Memory B cell (primary cell): Measurements from ENCODE around the gene ARL13B.
"Not testable (repeated sequence)": the region's sequence is repeated elsewhere in the genome, so short reads cannot be mapped to it uniquely, and the experiment has no call there.

ENCODE experiments used
- ATAC-seq: fragments of 150-1000 bp; cut with Tn5 transposase; 2 replicates; pipeline ENCODE4 v1.10.0; 2021; ENCODE audit warnings: low read depth, mild to moderate bottlenecking, moderate library complexity
- DNase-seq, 2 donors: peaks; one replicate each; pipeline ENCODE4 v3.0.0; 2022; ENCODE audit warnings: low spot score in 2 of 2
- H3K27ac Mint-ChIP-seq: one replicate; pipeline ENCODE4 v1.8.0; 2022; ENCODE audit warnings: mild to moderate bottlenecking, moderate library complexity, mixed read lengths
- H3K27me3 Mint-ChIP-seq: one replicate; pipeline ENCODE4 v1.8.0; 2022; ENCODE audit warnings: mixed read lengths
- H3K36me3 Mint-ChIP-seq: one replicate; pipeline ENCODE4 v1.8.0; 2022; ENCODE audit warnings: mild to moderate bottlenecking, mixed read lengths
- H3K4me1 Mint-ChIP-seq: one replicate; pipeline ENCODE4 v1.8.0; 2022; ENCODE audit warnings: mixed read lengths
- H3K4me3 Mint-ChIP-seq: one replicate; pipeline ENCODE4 v1.8.0; 2022; ENCODE audit warnings: mild to moderate bottlenecking, moderate library complexity, mixed read lengths
- H3K9me3 Mint-ChIP-seq: one replicate; pipeline ENCODE4 v1.8.0; 2022; ENCODE audit warnings: mixed read lengths

Gene ARL13B

DNA sequence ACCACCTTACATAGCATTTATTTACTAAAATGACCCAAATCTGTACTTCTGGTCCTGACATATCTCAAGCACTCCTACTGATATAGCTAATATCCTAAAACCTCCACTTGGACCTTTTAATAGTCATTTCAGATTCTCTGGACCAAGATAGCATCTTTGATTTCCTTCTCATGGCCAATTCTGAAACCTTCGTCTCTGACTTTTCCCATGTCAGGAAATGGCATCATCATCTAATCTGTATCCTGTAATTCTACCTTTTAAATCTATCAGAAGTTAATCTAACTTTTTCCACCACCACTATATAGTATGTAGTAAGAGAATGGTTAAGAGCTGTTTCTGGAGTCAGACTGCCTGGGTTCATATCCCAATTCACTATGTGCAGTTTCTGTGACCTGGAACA lies 32.2 kb downstream of the ARL13B start:
- peaks cover 10% of the 10 kb centered on the region for H3K4me1 Mint-ChIP-seq
- H3K36me3 Mint-ChIP-seq: peaks cover 7% of the 10 kb centered on the region
- H3K4me3 Mint-ChIP-seq: no peak overlapping the region
- ATAC-seq (no peak), DNase-seq (no peak)
- H3K9me3 Mint-ChIP-seq: no peaks in the 10 kb centered on the region
- no peaks in the 10 kb centered on the region for H3K27me3 Mint-ChIP-seq
- H3K27ac Mint-ChIP-seq: no peak overlapping the region

DNA sequence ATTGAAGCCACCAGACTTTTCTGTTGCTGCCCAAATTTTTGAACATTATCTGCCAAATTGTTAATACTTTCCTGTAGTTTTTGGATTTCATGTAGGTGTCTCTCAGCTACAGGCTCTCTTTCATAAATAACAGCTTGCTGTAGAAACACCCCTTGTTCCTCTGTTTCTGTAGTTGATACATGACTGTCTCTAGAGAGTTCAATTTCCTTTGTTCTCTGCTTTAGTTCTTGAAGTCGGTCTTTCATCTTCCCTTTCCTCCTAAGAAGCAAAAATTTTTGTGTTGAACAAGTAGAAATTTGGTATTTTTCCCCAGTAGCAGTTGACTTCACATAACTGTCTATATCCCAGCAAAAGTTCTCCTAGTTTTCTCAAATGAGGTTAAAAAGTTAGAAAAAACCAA lies 35.1 kb downstream of the ARL13B start:
- DNase-seq (no peak), ATAC-seq (no peak)
- Mint-ChIP-seq H3K4me1 (peaks cover 10% of the 10 kb centered on the region), H3K27me3 (no peaks in the 10 kb centered on the region), H3K36me3 (peaks cover 7% of the 10 kb centered on the region), H3K9me3 (no peaks in the 10 kb centered on the region), H3K4me3 (no peak overlapping the region), H3K27ac (peak overlapping the region; percentile 20)

GRCh38 chr3:94019659-94020058 lies 39.7 kb downstream of the ARL13B start:
- Mint-ChIP-seq H3K27me3 (no peaks in the 10 kb centered on the region), H3K9me3 (no peaks in the 10 kb centered on the region), H3K4me1 (peaks cover 5% of the 10 kb centered on the region), H3K36me3 (peaks cover 2% of the 10 kb centered on the region), H3K4me3 (no peak overlapping the region), H3K27ac (no peak overlapping the region)
- DNase-seq (no peak), ATAC-seq (no peak)

DNA sequence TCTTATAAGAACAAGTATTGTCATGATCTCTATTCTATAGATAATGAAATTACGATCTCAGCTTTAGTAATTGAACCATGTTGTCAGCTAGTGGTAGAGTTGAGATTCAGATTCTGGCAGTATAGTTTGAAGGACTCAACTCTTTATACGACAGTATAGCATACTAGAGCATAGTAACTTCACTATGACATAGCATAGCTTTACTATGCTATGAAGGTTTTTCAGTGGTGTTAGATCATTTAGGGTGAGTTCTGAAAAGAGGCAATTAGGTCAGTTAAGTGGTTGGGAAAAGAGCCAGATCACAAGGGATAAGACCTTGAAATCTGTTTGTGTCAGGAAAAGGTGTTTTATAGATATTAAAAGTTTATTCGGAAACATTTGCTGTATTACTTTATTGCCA lies 40.3 kb downstream of the ARL13B start:
- ATAC-seq (no peak), DNase-seq (no peak)
- H3K27ac Mint-ChIP-seq: no peak overlapping the region
- no peak overlapping the region for H3K4me3 Mint-ChIP-seq
- peaks cover 2% of the 10 kb centered on the region for H3K36me3 Mint-ChIP-seq
- H3K4me1 Mint-ChIP-seq: no peaks in the 10 kb centered on the region
- no peaks in the 10 kb centered on the region for H3K27me3 Mint-ChIP-seq
- no peaks in the 10 kb centered on the region for H3K9me3 Mint-ChIP-seq

GRCh38 chr3:94024385-94024784 lies 44.4 kb downstream of the ARL13B start:
- DNase-seq: no peak
- Mint-ChIP-seq H3K9me3 (no peaks in the 10 kb centered on the region), H3K27ac (no peak overlapping the region), H3K27me3 (no peaks in the 10 kb centered on the region), H3K4me3 (no peak overlapping the region), H3K36me3 (peaks cover 2% of the 10 kb centered on the region), H3K4me1 (no peaks in the 10 kb centered on the region)
- ATAC-seq: no peak

GRCh38 chr3:94026623-94027022 lies 46.7 kb downstream of the ARL13B start:
- Mint-ChIP-seq H3K9me3 (no peaks in the 10 kb centered on the region), H3K4me3 (no peak overlapping the region), H3K27ac (no peak overlapping the region), H3K36me3 (no peaks in the 10 kb centered on the region), H3K27me3 (no peaks in the 10 kb centered on the region), H3K4me1 (no peaks in the 10 kb centered on the region)
- ATAC-seq: no peak
- no peak for DNase-seq

GRCh38 chr3:94028093-94028837 lies 48.3 kb downstream of the ARL13B start, which contains the start of gene STX19:
Gene STX19 (minus strand): TSS chr3:94028597. CDS start chr3:94015269, 13,328 bp downstream.
- H3K4me1 Mint-ChIP-seq: no peaks in the 10 kb centered on the region
- no peak within 1 kb of the TSS for H3K4me3 Mint-ChIP-seq
- H3K9me3 Mint-ChIP-seq: no peaks in the 10 kb centered on the region
- H3K27me3 Mint-ChIP-seq: no peaks in the 10 kb centered on the region
- no peak for ATAC-seq
- DNase-seq: no peak
- no peak within 1 kb of the TSS for H3K27ac Mint-ChIP-seq
- no peaks in the 10 kb centered on the region for H3K36me3 Mint-ChIP-seq

DNA sequence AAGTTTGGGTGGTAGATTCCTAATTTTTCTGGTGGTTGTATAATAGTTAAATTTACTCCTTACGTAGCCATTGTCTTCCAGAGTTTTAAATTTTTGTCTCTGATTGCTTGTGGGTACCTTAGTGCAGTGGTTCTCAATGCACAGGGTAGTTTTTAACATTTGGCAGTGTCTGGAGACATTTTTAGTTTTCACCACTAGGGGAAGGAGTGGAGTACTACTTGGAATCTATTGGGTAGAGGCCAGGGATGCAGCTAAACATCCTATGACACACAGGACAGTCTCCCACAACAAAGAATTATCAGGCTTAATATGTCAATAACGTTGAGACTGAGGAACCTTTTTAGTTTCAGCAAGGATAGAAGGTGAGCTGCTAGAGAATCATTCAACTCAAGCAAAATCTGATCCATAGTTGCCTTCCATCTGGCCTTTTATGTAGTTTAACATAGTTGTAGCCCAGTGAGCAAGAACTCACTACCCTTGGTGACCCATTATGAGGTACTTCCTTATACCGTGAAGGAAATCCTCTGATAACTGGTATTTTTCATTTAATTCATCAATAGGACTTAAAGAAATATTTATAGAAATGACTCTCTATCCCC lies 57.1 kb downstream of the ARL13B start:
- Mint-ChIP-seq H3K27me3 (no peaks in the 10 kb centered on the region), H3K9me3 (no peaks in the 10 kb centered on the region), H3K4me1 (no peaks in the 10 kb centered on the region), H3K4me3 (no peak overlapping the region), H3K36me3 (no peaks in the 10 kb centered on the region), H3K27ac (no peak overlapping the region)
- ATAC-seq (no peak), DNase-seq (no peak)

GRCh38 chr3:94043285-94043684 lies 63.3 kb downstream of the ARL13B start:
- Mint-ChIP-seq H3K27ac (no peak overlapping the region), H3K4me1 (no peaks in the 10 kb centered on the region), H3K36me3 (peaks cover 10% of the 10 kb centered on the region), H3K27me3 (no peaks in the 10 kb centered on the region), H3K4me3 (no peak overlapping the region), H3K9me3 (no peaks in the 10 kb centered on the region)
- DNase-seq (no peak), ATAC-seq (no peak)

- H3K27ac Mint-ChIP-seq, DNase-seq, ATAC-seq, H3K4me3 Mint-ChIP-seq, H3K9me3 Mint-ChIP-seq, H3K36me3 Mint-ChIP-seq, H3K27me3 Mint-ChIP-seq, H3K4me1 Mint-ChIP-seq: not testable (repeated sequence)
Observed at GRCh38 chr3:94044100-94044936, 64.4 kb downstream of the ARL13B start.

- Mint-ChIP-seq H3K27ac (no peak overlapping the region), H3K4me1 (no peaks in the 10 kb centered on the region), H3K9me3 (no peaks in the 10 kb centered on the region), H3K4me3 (no peak overlapping the region), H3K27me3 (no peaks in the 10 kb centered on the region), H3K36me3 (peaks cover 10% of the 10 kb centered on the region)
- no peak for DNase-seq
- ATAC-seq: no peak
Observed at GRCh38 chr3:94046533-94046932, 66.6 kb downstream of the ARL13B start.

- no peaks in the 10 kb centered on the region for H3K4me1 Mint-ChIP-seq
- no peak for DNase-seq
- no peak overlapping the region for H3K4me3 Mint-ChIP-seq
- no peaks in the 10 kb centered on the region for H3K27me3 Mint-ChIP-seq
- ATAC-seq: no peak
- no peak overlapping the region for H3K27ac Mint-ChIP-seq
- peaks cover 5% of the 10 kb centered on the region for H3K36me3 Mint-ChIP-seq
- no peaks in the 10 kb centered on the region for H3K9me3 Mint-ChIP-seq
Observed at GRCh38 chr3:94049267-94049666, 69.3 kb downstream of the ARL13B start.

DNA sequence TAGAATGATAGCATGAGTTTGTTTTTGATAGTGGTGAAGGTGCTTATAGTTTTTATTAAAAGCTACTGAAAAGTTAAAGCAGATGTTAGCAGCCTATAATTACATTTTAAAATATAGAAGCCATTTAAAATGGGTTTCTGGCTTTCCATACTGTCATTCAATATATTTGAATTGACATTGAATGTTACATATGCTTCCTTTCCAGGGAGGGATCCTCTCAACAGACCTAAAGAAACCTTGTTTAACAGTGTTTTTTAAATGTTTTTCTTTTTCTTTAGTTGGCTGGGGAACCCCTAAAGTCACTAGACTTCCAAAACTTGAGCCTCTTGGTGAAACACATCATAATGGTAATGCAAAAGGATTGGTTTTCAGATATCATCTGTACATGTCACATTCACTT lies 70.6 kb downstream of the ARL13B start:
- H3K4me1 Mint-ChIP-seq: no peaks in the 10 kb centered on the region
- no peaks in the 10 kb centered on the region for H3K9me3 Mint-ChIP-seq
- H3K4me3 Mint-ChIP-seq: no peak overlapping the region
- peaks cover 5% of the 10 kb centered on the region for H3K36me3 Mint-ChIP-seq
- ATAC-seq (no peak), DNase-seq (no peak)
- no peaks in the 10 kb centered on the region for H3K27me3 Mint-ChIP-seq
- H3K27ac Mint-ChIP-seq: no peak overlapping the region

DNA sequence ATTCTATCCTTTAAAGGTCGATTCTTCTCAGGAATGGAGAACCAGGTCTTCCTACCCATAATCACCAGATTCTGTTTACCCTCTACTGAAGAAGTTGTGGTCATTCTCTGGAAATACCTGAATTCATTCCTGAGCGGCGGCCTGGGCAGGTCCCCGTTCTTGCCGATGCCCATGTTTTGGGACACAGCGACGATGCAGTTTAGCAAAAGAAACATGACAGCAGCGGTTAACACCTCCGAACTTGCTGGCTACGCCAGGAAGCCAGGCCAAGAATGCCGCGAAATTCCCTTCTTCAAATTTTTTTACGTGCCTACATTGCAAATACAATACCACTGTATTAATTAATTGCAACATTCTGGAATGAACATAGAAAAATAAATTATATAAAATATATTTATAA lies 81.3 kb downstream of the ARL13B start:
- no peak overlapping the region for H3K4me3 Mint-ChIP-seq
- H3K4me1 Mint-ChIP-seq: peaks cover 19% of the 10 kb centered on the region
- H3K36me3 Mint-ChIP-seq: peaks cover 7% of the 10 kb centered on the region
- no peaks in the 10 kb centered on the region for H3K27me3 Mint-ChIP-seq
- DNase-seq (no peak), ATAC-seq (no peak)
- no peaks in the 10 kb centered on the region for H3K9me3 Mint-ChIP-seq
- peak overlapping the region; percentile 51 for H3K27ac Mint-ChIP-seq
